Ishikawa (cell line): ENCODE measurements around the gene PDE10A.

Source experiments
- CEBPB ChIP-seq: IDR thresholded peaks from 2 replicates; pipeline ENCODE4 v1.6.1; 2012
- CREB1 ChIP-seq: IDR thresholded peaks from 2 replicates; pipeline ENCODE4 v1.6.1; 2012; ENCODE audit warnings: low read depth
- EGR1 ChIP-seq: IDR thresholded peaks from 2 replicates; pipeline ENCODE4 v1.6.1; 2012
- EP300 ChIP-seq: IDR thresholded peaks from 2 replicates; pipeline ENCODE4 v1.6.1; 2012; ENCODE audit warnings: borderline replicate concordance
- FOXM1 ChIP-seq: IDR thresholded peaks from 2 replicates; pipeline ENCODE4 v1.6.1; 2012; ENCODE audit warnings: low read depth, borderline replicate concordance
- MAX ChIP-seq: IDR thresholded peaks from 2 replicates; pipeline ENCODE4 v1.6.1; 2012
- NFIC ChIP-seq: IDR thresholded peaks from 2 replicates; pipeline ENCODE4 v1.6.1; 2012
- RAD21 ChIP-seq: IDR thresholded peaks from 2 replicates; pipeline ENCODE4 v1.6.1; 2012; ENCODE audit warnings: low read depth
- REST ChIP-seq: IDR thresholded peaks from 2 replicates; pipeline ENCODE4 v1.6.1; 2012; ENCODE audit warnings: low read depth, mild to moderate bottlenecking
- TAF1 ChIP-seq: IDR thresholded peaks from 2 replicates; pipeline ENCODE4 v1.6.1; 2012; ENCODE audit warnings: low read depth, mild to moderate bottlenecking
- TCF12 ChIP-seq: IDR thresholded peaks from 2 replicates; pipeline ENCODE4 v1.6.1; 2012; ENCODE audit warnings: low read depth
- TEAD4 ChIP-seq: IDR thresholded peaks from 2 replicates; pipeline ENCODE4 v1.6.1; 2012
- YY1 ChIP-seq: IDR thresholded peaks from 2 replicates; pipeline ENCODE4 v1.6.1; 2012; ENCODE audit warnings: low read depth
- ZBTB7A ChIP-seq: IDR thresholded peaks from 2 replicates; pipeline ENCODE4 v1.6.1; 2012; ENCODE audit warnings: low read depth
- TF ChIP-seq, protein P1 (sequence below): IDR thresholded peaks from 2 replicates; pipeline ENCODE4 v1.6.1; 2012

Gene PDE10A

DNA sequence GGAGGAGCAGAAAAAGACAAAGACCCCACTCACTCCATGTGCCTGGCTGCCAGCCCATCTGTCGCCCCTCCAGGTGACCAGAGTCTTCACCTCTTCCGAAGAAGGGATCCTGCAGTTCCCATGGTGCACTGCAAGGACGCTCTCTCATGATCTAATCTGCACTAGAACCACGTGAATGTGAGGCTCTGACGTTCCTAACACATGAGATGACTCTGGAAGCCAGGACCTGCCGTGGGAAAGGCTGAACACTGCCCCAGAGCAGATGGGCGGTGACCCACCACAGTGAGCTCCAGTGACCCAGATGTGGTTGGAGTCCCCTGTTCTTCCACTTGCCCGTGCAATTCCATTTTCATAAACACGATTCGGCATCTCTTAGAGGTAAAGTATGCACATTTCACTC is 39.6 kb upstream of the PDE10A start:
- TF ChIP-seq NFIC (no peak), REST (no peak), EP300 (no peak)

- TF ChIP-seq TCF12 = no peak
Observed at GRCh38 chr6:165701564-165702354, 38.7 kb upstream of the PDE10A start.

- TF ChIP-seq TEAD4 (no peak), REST (no peak), ZBTB7A (no peak), EP300 (no peak), YY1 (no peak), MAX (no peak), CREB1 (no peak), CEBPB (no peak), TAF1 (no peak), NFIC (no peak), FOXM1 (no peak), RAD21 (no peak)
Observed at GRCh38 chr6:165701005-165701404, 38.0 kb upstream of the PDE10A start.

DNA sequence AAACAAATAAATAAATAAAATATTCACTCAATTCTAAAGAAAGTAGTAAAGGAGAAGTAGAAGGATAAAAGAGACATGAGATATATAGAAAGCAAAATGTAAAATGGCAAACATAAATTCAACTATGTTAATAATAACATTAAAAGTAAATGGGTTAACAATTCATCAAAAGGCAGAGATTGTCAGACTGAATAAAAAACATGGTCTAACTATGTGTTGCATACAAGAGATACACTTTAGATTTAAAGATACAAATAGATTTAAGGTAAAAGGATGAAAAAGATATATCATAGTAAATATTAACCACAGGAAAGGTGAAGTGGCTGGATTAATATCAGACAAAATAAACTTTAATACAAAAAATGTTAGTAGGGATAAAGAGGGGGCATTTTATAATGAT is 35.8 kb upstream of the PDE10A start:
- TF ChIP-seq TEAD4 = no peak
- no peak for TF ChIP-seq REST
- no peak for TF ChIP-seq YY1
- TF ChIP-seq, protein P1, sequence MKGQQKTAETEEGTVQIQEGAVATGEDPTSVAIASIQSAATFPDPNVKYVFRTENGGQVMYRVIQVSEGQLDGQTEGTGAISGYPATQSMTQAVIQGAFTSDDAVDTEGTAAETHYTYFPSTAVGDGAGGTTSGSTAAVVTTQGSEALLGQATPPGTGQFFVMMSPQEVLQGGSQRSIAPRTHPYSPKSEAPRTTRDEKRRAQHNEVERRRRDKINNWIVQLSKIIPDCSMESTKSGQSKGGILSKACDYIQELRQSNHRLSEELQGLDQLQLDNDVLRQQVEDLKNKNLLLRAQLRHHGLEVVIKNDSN = no peak
- no peak for TF ChIP-seq FOXM1
- TF ChIP-seq NFIC = no peak
- no peak for TF ChIP-seq CREB1
- TF ChIP-seq EGR1 = no peak
- no peak for TF ChIP-seq CEBPB
- TF ChIP-seq ZBTB7A = no peak
- no peak for TF ChIP-seq TAF1
- no peak for TF ChIP-seq MAX
- no peak for TF ChIP-seq EP300
- no peak for TF ChIP-seq RAD21
- no peak for TF ChIP-seq TCF12

GRCh38 chr6:165697171-165697570 is 34.1 kb upstream of the PDE10A start:
- TF ChIP-seq CREB1 = no peak
- no peak for TF ChIP-seq ZBTB7A
- TF ChIP-seq, protein P1 = no peak
- TF ChIP-seq REST = no peak
- no peak for TF ChIP-seq FOXM1
- no peak for TF ChIP-seq NFIC
- TF ChIP-seq MAX = no peak
- no peak for TF ChIP-seq EP300
- no peak for TF ChIP-seq TCF12
- no peak for TF ChIP-seq YY1
- no peak for TF ChIP-seq RAD21
- no peak for TF ChIP-seq TAF1
- no peak for TF ChIP-seq TEAD4
- no peak for TF ChIP-seq EGR1
- no peak for TF ChIP-seq CEBPB
